ENCODE measurements around the gene APOC4.

GRCh38 chr19:44957526-44957925 lies 15.5 kb downstream of the APOC4 start:
- TF ChIP-seq CTCF (IDR thresholded peaks at IDR 0.05; ENCODE audit: low read depth, low read length, poor library complexity, severe bottlenecking) (no peak), EZH2phosphoT487 (IDR thresholded peaks at IDR 0.05; ENCODE audit: borderline replicate concordance, low read length) (no peak)
